K562 (cell line): ENCODE measurements around the gene CCDC87. TPM values are rescaled to one million over a fixed set of nuclear protein-coding genes. Genes with fewer than 3 reads are reported as not detected.

Experiments used
- AFF4 ChIP-seq: sonication (generic); formaldehyde crosslinking; IDR thresholded peaks from 2 replicates; pipeline ENCODE4 v1.8.0; 2023; ENCODE audit warnings: mild to moderate bottlenecking, missing genetic modification reagents
- CBX8 ChIP-seq: fragments of 200-600 bp; sonication (generic); IDR thresholded peaks from 2 replicates; pipeline ENCODE4 v1.6.1; 2012; ENCODE audit warnings: borderline replicate concordance, mixed run types, low read depth, mild to moderate bottlenecking, moderate library complexity, mixed read lengths, low read length, control low read depth, inconsistent platforms; ENCODE audit not compliant: poor library complexity, severe bottlenecking; ENCODE audit errors: extremely low read depth
- CHD4 ChIP-seq: fragments of 200-600 bp; sonication (generic); IDR thresholded peaks from 3 replicates; pipeline ENCODE4 v1.6.1; 2012; ENCODE audit warnings: low read depth, mild to moderate bottlenecking, mixed read lengths, low read length, inconsistent platforms; ENCODE audit not compliant: insufficient read depth, insufficient replicate concordance, poor library complexity, severe bottlenecking
- DMBX1 ChIP-seq: fragments of 250-450 bp; sonication (Bioruptor Pico); IDR thresholded peaks from 2 replicates; pipeline ENCODE4 v1.8.0; 2022; ENCODE audit warnings: inconsistent platforms, mild to moderate bottlenecking, moderate library complexity, borderline replicate concordance
- GMEB1 ChIP-seq: fragments of 250-450 bp; sonication (Bioruptor Pico); IDR thresholded peaks from 2 replicates; pipeline ENCODE4 v1.4.0; 2020; ENCODE audit warnings: mild to moderate bottlenecking
- GTF2E2 ChIP-seq: fragments of 200-800 bp; sonication (Bioruptor generic); IDR thresholded peaks from 2 replicates; pipeline ENCODE4 v1.6.1; 2016; ENCODE audit warnings: missing genetic modification characterization, missing compliant biosample characterization
- GTF2F1 ChIP-seq: IDR thresholded peaks from 2 replicates; pipeline ENCODE4 v1.6.1; 2011; ENCODE audit warnings: low read depth, low read length, improper control_type of control experiment
- NCOA4 ChIP-seq: fragments of 450-650 bp; IDR thresholded peaks from 2 replicates; pipeline ENCODE4 v1.6.1; 2018; ENCODE audit warnings: mild to moderate bottlenecking; ENCODE audit not compliant: partially characterized antibody
- NFYB ChIP-seq: IDR thresholded peaks from 2 replicates; pipeline ENCODE4 v1.6.1; 2011; ENCODE audit warnings: mild to moderate bottlenecking, moderate library complexity; ENCODE audit not compliant: insufficient read length; ENCODE audit errors: extremely low read depth
- NKRF ChIP-seq: fragments of 450-650 bp; IDR thresholded peaks from 2 replicates; pipeline ENCODE4 v1.6.1; 2016; ENCODE audit warnings: borderline replicate concordance
- RCOR1 ChIP-seq, 2 experiments: IDR thresholded peaks; 2 replicates each; pipeline ENCODE4 v1.6.1; 2012; ENCODE audit warnings: low read depth in 2 of 2, low read length in 2 of 2, borderline replicate concordance in 1 of 2, improper control_type of control experiment in 1 of 2
- SAFB ChIP-seq: fragments of 200-400 bp; formaldehyde crosslinking; IDR thresholded peaks from 2 replicates; pipeline ENCODE4 v1.6.1; 2017; ENCODE audit warnings: low read depth, low read length, borderline replicate concordance
- TFAM ChIP-seq: fragments of 250-450 bp; sonication (Bioruptor Pico); conservative IDR thresholded peaks from 2 replicates; pipeline ENCODE4 v1.5.0; 2021; ENCODE audit warnings: mild to moderate bottlenecking, moderate library complexity
- ZNF3 ChIP-seq: fragments of 250-450 bp; sonication (Bioruptor Pico); IDR thresholded peaks from 2 replicates; pipeline ENCODE4 v1.5.0; 2021; ENCODE audit warnings: mild to moderate bottlenecking, moderate library complexity
- ZNF764 ChIP-seq: fragments of 250-450 bp; sonication (Bioruptor Pico); IDR thresholded peaks from 2 replicates; pipeline ENCODE4 v1.4.0; 2020; ENCODE audit warnings: low read depth, mild to moderate bottlenecking, moderate library complexity
- polyA plus RNA-seq, 8 experiments: library from polyadenylated mRNA; depleted of rRNA in 4 of 8; stranded (reverse) in 5 of 8; unstranded in 3 of 8; fragments of >200 nt; fragmentation: Nextera tagmentation in 2 of 8; fragmentation: Illumina TruSeq in 1 of 8; extraction: Ambion mirVana in 2 of 8; extraction: Trizol in 1 of 8; gene quantifications; 2 replicates each; pipeline versions ENCODE4 v1.2.1 to v1.2.3, GENCODE V29; 2011 to 2014; ENCODE audit warnings: inconsistent platforms in 1 of 8, missing spikeins in 1 of 8
- total RNA-seq, 7 experiments: library from RNA; depleted of rRNA in 6 of 7; stranded (reverse); fragments of >200 nt in 6 of 7; fragmentation: Illumina TruSeq in 2 of 7; extraction: Trizol in 2 of 7; gene quantifications; 2 replicates each; pipeline versions ENCODE4 v1.2.1 to v1.2.3, GENCODE V29; 2011 to 2021; ENCODE audit warnings: low replicate concordance in 1 of 7

The CCDC87 gene
- total and polyA plus RNA-seq, 9 of the 15 experiments (the other 6 are each of a cell fraction or from before 2014, with no cell fraction given) = 0.03 to 0.44 (median 0.15) TPM; not detected in 1

GRCh38 chr11:66546368-66546965, 46.4 kb downstream of the CCDC87 start, which contains the start of gene ACTN3 (continued):
- 0 out of 2 replicates have a peak, but pooled peaks have one; percentile 58 for TF ChIP-seq AFF4 (CRISPR knock-in tag)
- peak; percentile 55 to 91; a peak in 3 of 4 replicates for TF ChIP-seq RCOR1 (IDR thresholded peaks at IDR 0.05; ENCODE audit: borderline replicate concordance in 1 of 2, low read depth in 2 of 2, low read length in 2 of 2)
- peak; percentile 26; the same call in 1 of the 2 replicates for TF ChIP-seq DMBX1 (CRISPR knock-in tag)
- no peak for TF ChIP-seq GTF2E2 (tag)
- no peak for TF ChIP-seq GMEB1 (CRISPR knock-in tag)
- TF ChIP-seq NFYB = no peak
- TF ChIP-seq CBX8 = no peak
- no peak for TF ChIP-seq GTF2F1
- no peak for TF ChIP-seq TFAM (CRISPR knock-in tag)
- TF ChIP-seq NCOA4 = peak; percentile 49
- TF ChIP-seq ZNF3 (CRISPR knock-in tag) = no peak
- no peak for TF ChIP-seq ZNF764 (CRISPR knock-in tag)
- no peak for TF ChIP-seq NKRF
- TF ChIP-seq SAFB = no peak
- peak; percentile 100 for TF ChIP-seq CHD4
